DMS153 (cell line): ENCODE data around the gene TUBB2B.
"Not testable (repeated sequence)": the region's sequence is repeated elsewhere in the genome, so short reads cannot be mapped to it uniquely, and the experiment has no call there.

Source experiments
- DNase-seq: peaks from one replicate; lab custom pipeline; 2025; lab: John Stamatoyannopoulos, UW

Gene TUBB2B

DNA sequence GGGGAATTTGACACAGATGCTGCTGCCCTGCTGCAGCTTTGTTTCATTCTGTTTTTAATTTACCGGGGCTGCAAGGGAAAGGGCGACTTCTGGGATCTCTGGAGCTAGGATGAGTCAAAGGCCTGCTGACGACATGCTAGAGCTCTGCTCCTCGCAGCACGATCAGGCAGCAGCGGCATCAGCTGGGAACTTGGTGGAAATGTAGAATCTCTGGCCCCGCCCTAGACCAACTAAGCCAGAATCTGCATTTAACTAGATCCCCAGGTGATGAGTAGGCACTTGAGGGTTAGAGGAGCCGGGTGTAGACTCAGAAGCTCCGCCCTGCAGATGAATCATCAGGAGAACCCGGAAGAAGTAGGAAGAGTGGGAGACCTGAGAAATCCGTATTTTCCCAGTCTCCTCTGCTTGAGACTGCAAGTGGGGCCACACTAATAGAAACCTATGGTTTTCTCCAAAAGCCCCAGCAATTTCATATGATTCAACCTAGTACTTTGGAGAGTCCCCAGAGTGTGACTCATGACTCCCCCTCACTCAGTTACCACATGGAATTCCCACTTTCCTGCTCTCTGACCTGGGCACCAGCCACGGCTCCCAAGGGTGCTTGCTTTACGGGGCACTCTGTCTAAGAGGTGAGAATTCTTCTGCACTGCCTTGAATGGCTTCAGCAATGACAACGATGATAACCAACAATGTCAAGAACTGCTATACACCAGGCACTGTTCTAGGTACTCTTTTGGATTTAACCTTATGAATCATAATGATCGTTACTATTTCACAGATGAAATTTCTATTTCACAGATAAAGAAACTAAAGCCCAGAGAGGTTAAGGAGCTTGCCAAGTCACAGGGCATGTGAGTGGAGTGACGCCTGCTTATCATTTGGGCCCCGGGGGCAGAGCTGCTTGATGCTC, 18.1 kb downstream of the TUBB2B start:
- peak; percentile 83 for DNase-seq

DNA sequence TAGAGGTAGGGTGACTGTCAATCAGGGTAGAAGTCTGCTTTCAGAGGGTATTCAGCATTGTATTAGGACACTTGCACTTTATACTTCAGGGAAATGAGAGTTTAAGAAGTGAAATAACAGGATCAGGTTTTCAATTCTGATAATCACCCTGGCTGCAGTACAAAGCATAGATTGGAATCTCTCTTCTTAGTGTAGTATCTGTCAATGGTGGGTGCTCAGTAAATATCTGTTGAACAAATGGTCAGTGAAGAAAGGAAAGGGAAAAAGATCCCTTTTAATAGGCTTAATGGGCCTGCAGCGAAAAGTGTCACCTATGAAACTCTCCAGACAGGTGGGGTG, 18.7 kb downstream of the TUBB2B start:
- DNase-seq = no peak

DNA sequence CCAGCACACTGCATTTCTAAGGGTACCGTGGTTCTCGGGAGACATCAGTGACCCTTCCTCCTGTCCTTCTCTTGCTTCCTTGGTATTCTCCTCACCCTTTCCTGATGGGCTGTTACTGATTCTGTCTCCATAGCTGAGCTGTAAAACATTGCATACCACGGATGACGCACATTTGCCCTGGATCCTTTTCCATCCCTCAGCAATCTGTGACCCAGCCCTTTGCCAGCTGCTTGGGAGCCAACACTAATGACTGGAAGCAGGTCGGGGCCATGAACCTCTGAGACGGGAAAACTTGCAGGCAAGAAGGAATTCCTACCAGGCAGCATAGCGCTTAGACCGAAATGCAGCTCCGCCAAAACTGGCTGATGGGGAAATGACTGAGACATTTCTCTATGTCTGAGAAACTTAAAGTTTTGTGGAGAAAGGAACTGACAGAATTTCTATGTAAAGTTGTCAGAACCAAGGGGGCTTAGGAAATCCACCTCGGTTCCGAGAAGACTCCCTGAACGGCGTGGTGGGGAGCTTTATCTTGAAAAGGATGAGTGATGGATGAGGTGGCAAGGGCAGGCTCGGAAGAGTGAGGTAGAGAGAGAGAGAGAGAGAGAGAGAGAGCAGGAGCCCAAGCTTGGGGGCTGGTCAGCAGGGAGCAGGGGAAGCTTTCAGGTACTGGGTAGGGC, 19.2 kb downstream of the TUBB2B start:
- DNase-seq = no peak

DNA sequence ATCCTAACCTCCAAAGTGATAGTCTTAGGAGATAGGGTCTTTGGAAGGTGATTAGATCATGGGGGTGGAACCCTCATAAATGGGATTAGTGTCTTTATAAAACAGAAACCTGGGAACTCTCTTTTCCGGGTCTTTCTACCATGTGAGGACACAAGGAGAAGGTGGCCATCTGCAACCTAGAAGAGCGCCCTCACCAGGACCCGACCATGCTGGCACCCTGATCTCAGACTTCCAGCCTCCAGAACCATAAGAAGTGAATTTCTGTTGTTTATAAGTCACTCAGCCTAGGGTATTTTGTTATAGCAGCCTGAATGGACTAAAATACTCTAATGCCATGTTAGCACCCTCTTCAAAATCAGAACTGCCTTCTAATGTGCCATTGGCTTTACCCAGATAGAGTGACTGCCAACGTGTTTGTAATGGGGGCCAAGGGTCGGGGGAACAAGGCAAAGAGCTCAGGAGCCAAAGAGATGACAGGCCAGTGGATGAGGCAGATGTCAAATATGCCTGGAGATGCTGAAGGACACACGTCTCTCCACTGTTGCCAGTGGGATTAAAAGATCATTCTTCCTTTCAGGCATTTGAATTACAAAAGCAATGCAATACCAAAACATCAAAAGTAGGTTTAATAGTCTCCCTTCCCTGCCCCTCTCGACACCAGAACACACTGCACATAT, 21.0 kb downstream of the TUBB2B start:
- no peak for DNase-seq

DNA sequence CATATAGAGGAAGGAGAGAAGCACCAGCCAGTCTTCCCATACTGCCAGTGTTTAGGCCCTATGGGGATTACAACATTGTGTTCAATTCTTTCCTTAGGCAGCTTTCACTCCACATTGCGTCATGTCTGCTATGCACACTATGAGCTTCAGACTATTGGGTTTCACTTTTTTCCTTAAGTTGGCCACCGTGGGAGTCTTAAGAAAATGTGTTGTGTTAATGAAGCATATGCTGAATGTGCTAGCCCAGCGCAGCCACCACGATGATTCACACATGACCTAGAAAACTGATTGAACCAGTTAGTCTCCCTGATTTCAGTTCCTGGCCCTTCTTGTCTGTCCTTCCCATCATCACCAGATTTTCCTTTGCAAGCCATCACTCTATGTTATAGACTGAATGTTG, 21.5 kb downstream of the TUBB2B start:
- no peak for DNase-seq

DNA sequence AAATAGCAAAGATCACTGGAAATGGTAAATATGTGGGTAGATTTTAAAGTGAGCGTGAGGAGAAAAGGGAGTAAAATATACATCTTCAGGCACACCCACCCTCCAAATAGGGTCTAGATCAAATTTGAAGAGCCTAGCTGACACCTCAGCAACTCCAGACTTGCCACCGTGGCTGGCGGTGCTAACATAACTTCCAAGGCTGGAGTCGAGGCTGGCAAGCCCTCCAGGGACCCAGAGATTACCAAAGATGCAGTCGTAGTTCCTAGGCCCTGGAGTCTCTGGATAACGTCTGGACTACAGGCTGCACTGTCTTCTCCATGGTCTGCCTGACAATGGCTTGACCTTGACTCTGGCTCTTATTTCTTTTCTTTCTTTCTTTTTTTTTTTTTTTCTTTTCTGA, 22.5 kb downstream of the TUBB2B start:
- DNase-seq = no peak

DNA sequence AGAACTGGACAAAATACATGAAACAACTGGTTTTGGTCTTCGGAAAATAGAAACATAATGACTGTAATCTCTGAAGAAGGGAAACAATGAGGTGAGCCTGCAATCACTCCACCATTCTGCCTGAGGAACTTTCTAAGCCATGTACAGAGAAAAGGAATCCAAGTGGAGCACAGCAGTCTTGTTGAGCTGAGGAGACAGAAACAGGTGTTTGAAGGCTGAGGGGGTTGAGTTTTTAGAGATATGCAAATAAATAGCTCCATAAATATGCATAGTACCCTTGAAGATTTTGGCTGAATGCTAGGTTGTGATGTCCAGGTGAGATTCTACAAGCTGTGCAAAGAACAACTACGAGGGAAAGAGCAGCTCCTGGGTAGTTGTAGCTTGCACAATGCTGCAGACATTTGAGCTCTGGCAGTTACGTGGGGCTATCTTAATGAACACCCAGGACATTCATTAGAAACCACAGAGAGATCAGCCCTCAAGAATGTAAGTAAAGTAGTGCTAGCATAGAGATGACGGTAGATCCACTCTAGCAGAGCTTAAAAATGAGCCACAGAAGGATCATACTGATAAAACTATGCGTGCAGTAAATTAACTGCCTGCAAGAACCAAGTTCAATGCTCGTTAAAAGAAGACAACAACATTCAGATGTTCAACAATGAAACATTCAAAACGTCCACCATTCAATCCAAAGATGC, 24.3 kb downstream of the TUBB2B start:
- DNase-seq = no peak

DNA sequence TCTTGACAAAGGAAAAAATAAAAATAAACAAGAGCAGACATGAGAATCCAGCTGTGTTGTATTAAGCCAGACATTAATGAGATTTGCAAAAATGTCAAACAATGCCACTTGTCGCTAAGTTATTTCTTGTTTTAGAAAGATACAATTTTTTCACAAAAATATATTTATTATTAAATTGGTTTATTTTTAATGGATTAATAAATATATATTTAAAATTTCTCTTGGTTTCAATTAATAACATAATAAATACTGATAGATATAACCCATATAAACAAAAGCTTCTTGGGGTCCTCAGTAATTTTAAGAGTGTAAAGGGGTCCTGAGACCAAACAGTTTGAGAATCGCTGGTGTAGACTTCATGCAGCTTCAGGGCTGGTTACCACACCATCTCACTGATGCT, 26.1 kb downstream of the TUBB2B start:
- no peak for DNase-seq

DNA sequence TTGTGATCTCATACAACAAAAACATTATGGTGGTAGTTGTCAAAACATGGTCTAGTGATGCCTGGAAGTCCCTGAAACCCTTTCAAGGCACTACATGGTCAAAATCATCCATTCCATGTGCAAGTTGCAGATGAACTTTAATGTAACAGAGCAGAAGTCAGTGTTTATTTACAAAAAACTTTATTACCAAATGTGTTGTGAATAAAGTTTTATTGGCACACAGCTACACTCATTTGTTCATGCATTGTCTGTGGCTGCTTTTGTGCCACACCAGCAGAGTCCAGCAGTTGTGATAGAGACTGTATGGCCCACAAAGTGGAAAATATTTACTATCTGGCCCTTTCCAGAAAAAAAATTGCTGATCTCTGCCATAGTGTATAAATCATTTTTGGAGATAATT, 26.8 kb downstream of the TUBB2B start:
- no peak for DNase-seq

DNA sequence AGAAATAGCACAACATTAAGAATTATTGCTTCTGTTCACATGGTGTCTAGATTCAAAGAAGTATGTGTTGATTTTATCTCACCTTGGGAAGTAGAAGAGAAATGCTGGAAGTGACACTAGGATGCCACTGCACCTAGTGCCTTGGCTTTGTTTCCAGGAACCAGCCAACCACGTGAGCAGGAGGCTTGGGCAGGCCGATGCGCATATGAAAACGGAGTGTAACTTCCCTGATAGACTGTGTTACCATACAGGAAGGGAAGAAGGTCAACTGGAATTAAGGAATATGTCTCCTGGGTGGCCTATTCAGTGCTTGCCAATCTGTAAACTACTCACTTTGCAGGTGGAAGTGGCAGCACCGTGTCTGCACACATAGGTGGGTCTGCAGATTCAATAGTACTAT, 28.1 kb downstream of the TUBB2B start:
- no peak for DNase-seq

DNA sequence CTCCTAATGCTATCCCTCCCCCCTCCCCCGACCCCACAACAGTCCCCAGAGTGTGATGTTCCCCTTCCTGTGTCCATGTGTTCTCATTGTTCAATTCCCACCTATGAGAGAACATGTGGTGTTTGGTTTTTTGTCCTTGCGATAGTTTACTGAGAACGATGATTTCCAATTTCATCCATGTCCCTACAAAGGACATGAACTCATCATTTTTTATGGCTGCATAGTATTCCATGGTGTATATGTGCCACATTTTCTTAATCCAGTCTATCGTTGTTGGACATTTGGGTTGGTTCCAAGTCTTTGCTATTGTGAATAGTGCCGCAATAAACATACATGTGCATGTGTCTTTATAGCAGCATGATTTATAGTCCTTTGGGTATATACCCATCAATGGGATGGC, 29.7 kb downstream of the TUBB2B start:
- DNase-seq = not testable (repeated sequence)

DNA sequence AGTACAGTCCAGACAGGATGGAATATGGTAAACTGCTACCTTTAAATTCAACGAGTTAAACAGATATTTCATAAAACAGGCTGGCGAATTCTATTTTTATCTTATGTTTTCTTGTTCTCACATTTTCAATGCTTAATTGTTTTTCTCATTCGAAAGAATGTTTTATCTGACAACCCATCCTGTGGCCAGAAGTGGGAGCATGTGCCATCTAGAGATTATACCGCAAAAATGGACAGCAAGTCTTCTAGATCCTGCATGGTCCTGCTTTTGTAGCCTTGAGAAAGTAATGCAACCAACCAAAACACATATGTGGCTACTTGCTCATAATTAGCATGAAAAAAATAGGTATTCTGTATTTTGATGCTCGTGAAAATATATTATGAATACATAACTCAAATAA, 30.7 kb downstream of the TUBB2B start:
- DNase-seq = no peak

DNA sequence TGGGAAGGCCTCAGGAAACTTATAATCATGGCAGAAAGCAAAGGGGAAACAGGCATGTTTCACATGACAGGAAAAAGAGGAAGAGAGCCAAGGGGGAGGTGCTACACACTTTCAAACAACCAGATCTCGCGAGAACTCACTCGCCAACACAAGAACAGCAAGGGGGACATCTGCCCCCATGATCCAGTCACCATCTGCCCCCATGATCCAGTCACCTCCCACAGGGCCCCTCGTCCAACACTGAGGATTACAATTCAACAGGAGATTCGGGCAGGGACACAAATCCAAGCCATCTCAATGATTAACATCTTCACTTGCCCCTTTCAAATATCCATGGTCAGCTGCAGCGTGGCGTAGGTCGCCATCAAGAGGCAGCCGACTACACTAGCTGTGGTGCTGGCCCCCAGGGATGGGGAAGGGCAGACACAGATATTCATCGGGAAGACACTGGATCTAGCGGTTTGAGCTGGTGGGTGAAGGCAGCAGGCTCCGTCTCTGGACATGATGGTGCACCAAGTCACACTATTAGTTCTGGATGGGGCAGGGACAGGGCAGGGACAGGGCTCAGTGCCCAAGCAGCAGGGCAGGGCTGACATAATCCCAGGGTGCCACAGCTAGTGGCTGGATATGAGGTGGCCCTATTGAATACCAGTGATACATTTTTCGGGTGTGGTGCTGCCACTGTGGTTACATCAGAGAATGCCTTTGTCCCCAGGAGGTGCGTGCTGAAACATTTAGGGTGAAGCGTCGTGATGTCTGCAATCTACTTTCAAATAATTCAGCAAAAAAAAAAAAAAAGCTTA, 31.6 kb downstream of the TUBB2B start:
- peak; percentile 84 for DNase-seq

DNA sequence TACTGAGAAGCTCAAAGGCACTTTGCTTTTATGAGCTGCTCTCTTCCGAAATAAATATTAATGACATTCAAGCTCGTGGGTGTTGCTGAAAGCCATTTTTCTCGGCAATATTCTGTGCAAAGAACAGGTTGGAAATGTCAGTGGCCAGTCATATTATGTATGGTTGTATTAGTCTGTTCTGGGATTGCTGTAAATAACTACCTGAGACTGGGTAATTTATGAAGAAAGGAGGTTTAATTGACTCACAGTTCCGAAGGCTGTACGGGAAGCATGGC, 32.1 kb downstream of the TUBB2B start:
- no peak for DNase-seq

DNA sequence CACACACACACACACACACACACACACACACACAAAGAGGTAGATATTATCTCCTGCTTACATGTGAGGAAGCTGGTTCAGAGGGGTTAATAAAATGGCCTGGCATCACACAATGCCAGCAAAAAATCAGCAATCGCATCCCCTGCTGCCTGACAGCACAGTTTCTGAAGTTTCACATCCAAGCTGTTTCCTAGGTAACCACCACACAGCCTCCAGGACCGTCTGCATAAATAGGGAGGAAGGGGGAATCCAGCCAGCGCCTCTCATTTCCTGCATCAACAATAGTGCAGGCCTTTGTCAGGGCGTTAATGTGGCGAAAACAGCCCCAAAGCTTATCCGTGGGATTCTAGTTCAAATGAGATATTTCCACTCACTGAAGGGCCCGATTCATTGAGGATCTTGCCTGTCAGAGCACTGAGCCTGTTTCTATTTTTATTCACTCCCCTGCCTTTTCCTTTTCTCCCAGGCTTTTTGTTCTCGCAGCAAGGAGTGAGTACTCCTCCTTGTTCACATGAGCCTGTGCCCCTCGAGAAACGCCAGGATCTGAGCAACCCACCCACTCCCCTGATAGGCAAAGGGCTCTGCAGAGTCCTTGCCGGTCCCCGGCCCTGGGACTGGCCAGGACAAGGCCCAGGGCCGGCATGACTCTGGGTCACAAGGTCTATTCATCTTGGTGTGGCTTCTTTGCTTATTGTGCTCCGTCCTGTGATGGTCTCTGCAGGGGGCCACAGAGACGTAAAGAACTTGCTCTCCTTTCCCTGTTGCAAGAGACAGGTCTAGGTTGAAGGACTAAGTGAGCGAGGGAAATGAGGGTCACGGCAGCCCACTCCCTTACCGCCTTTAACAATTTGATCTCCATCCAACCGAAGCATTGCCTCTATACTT, 32.7 kb downstream of the TUBB2B start:
- peak; percentile 9 for DNase-seq

DNA sequence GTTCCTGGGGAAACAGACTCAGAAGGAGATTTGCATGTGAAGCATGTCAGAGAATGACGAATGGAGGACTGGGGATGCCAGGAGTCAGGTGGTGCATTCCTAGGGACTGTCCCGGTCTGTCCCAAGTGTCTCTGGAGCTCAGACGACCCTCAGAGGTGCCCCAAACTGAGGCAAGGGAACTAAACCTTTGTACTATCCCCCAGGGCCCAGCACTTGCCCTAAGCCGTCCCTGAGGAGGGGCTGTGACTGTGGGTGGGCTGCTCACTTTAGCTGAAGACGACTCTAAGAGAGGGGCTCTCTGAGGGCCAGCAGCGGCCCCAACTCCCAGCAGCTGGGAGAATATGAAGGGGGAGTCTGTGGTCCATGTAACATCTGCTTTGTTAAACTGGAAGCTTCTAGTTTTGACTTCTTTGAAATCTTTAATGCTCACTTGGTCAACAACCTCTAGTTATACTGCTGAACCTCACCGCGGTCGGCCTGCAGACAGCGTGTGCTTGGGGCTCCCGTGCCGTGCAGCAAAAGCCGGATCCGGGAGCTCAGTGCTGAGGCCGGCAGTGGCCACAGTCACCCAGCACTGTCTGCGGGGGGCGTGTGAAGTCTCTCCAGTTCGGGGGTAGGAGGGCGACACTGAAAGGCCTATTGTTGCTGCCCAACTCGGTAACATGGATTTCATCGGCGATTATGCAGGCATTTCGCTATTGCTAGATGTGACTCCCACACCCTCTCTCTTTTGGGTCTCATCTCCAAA, 34.2 kb downstream of the TUBB2B start:
- DNase-seq = no peak

DNA sequence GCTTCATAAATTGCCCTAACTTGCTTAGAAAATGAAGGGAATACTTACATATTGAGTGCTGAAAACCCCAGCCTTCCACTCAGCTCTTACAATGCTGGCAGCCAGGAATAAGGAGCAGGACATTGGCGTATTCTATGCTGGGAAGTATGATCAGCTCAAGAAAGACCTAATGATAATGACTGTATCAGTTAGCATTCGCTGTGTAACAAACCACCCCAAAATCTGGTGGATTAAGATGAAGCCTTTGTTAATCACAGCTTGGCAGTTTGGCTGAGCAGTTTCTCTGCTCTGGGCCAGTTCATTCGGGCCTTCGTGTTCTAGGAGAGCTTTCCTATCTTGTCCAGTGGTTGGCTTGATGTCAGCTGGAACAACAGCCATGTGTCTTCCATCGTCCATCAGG, 36.7 kb downstream of the TUBB2B start:
- no peak for DNase-seq

DNA sequence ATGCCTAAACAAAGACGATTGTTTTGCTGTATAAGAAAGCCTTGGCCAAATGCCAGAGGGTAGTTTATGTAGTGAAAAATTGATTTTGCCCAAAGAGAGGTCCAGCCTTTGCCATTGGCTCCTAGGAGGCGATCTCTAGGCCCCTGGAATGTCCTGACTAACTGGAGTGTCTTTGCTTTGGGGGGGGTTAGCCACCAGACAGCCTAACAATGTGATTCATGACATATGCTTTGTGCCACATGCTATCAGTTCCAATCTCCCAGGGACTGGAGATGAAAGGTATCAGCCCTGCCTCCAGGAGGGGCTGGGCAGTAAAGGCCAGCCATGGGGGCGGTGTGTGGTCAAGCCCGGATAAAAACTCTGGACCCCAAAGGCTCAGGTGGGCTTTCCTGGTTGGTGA, 37.4 kb downstream of the TUBB2B start:
- DNase-seq = no peak

DNA sequence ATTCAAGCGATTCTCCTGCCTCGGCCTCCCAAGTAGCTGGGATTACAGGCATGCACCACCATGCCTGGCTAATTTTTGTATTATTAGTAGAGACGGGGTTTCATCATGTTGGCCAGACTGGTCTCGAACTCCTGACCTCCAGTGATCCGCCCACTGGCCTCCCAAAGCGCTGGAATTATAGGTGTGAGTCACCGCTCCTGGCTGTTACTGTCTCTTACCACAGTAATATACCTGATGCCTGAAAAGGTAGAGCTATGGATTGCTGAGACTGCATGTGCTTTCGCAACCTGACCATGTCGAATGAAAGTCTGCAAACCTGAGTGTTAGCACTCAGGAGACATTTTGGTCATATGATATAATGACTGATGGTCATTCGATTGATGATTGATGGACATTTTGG, 38.3 kb downstream of the TUBB2B start:
- DNase-seq = not testable (repeated sequence)

DNA sequence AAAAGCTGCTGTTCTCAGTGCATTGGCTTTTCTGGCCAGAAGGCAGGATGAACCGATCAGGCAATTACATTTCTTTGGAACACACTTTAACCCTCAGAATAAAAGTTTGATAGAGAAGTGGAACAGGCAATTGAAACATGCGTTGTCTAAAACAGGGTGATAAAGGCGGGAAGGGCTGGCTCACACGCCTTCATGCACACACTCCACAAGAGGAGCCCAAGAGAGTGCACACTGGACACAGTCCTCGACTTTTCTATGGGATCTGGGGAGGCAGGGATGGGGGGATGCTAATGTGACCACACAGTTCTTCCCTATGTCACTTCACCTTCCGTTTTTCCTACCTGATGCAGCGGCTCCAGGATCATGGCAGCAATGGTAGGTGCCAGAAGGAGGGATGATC, 39.2 kb downstream of the TUBB2B start:
- no peak for DNase-seq
